ENCODE data around the gene RFX1.

RFX1 gene

DNA sequence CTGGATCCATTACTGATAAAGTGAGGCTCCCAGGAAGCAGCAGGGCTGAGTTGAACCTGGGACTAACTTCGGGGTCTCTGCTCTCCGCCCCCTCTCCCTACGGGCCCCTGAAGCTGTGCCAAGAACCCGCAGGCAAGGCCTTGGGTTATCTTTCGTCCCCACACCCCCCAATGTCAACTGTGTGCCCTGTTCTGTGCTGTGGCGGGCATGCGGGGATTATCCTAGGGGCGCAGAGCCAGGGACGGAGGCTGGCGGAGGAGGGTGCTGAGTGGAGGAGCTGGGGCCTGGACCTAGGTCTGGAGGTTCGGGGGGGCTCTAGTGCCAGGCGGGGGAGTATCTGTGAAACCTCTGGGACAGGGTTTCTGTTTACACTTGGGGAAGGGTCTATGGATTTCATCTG is 26.4 kb downstream of the RFX1 start:
- Histone ChIP-seq H2AFZ (ENCODE audit: low read length) (no peak overlapping the region), H3K36me3 (replicated peaks; ENCODE audit: insufficient read depth, low read length) (no peaks in the 10 kb centered on the region), H3K27me3 (replicated peaks; ENCODE audit: insufficient read depth, low read length) (no peaks in the 10 kb centered on the region), H3K4me1 (ENCODE audit: low read length) (no peaks in the 10 kb centered on the region), H3K4me2 (ENCODE audit: low read depth, low read length) (no peak overlapping the region), H3K9me2 (replicated peaks; ENCODE audit: insufficient read depth, low read length) (no peaks in the 10 kb centered on the region), H3K27ac (ENCODE audit: low read length) (no peak overlapping the region), H3K4me3 (ENCODE audit: low read length) (no peak overlapping the region), H4K20me1 (ENCODE audit: insufficient read depth, low read length) (no peaks in the 10 kb centered on the region), H3K79me2 (ENCODE audit: low read length) (no peaks in the 10 kb centered on the region), H3F3A (ENCODE audit: insufficient read depth, low read length) (no peaks in the 10 kb centered on the region), H3K9ac (ENCODE audit: low read length) (no peak overlapping the region), H3K9me3 (replicated peaks; ENCODE audit: insufficient read depth, low read length) (no peaks in the 10 kb centered on the region)
- DNase-seq, result no peak
- TF ChIP-seq, protein P1, sequence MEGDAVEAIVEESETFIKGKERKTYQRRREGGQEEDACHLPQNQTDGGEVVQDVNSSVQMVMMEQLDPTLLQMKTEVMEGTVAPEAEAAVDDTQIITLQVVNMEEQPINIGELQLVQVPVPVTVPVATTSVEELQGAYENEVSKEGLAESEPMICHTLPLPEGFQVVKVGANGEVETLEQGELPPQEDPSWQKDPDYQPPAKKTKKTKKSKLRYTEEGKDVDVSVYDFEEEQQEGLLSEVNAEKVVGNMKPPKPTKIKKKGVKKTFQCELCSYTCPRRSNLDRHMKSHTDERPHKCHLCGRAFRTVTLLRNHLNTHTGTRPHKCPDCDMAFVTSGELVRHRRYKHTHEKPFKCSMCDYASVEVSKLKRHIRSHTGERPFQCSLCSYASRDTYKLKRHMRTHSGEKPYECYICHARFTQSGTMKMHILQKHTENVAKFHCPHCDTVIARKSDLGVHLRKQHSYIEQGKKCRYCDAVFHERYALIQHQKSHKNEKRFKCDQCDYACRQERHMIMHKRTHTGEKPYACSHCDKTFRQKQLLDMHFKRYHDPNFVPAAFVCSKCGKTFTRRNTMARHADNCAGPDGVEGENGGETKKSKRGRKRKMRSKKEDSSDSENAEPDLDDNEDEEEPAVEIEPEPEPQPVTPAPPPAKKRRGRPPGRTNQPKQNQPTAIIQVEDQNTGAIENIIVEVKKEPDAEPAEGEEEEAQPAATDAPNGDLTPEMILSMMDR (IDR thresholded peaks at IDR 0.05; ENCODE audit: low read length), result no peak
- no peak for TF ChIP-seq EZH2phosphoT487 (IDR thresholded peaks at IDR 0.05; ENCODE audit: low read length)
- TF ChIP-seq EZH2 (optimal IDR thresholded peaks at IDR 0.05; ENCODE audit: low read depth, low read length), result no peak

DNA sequence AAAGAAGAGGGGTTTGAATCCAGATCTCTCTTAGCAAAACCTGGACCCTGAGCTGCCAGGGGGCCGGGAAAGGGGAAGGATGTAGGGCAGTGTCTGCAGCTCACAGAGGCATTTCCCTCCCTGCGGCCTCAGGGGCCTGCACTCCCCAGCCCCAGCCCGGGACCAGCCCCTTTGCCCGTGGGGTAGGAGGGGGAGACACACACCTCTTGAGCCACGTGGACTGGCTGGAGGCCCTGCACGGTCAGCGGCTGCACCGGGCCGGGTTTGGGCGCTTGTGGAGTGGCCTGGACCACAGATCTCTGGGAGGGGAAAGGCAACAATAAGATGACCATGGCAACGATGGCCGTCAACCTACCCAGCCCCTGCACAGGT is 26.9 kb downstream of the RFX1 start:
- H3K36me3 ChIP-seq (replicated peaks; ENCODE audit: insufficient read depth, low read length), result no peaks in the 10 kb centered on the region
- no peaks in the 10 kb centered on the region for H3K9me2 ChIP-seq (replicated peaks; ENCODE audit: insufficient read depth, low read length)
- no peaks in the 10 kb centered on the region for H3K9me3 ChIP-seq (replicated peaks; ENCODE audit: insufficient read depth, low read length)
- no peak for TF ChIP-seq EZH2 (optimal IDR thresholded peaks at IDR 0.05; ENCODE audit: low read depth, low read length)
- no peak for TF ChIP-seq EZH2phosphoT487 (IDR thresholded peaks at IDR 0.05; ENCODE audit: low read length)
- TF ChIP-seq, protein P1 (IDR thresholded peaks at IDR 0.05; ENCODE audit: low read length), result no peak
- no peak overlapping the region for H3K4me2 ChIP-seq (ENCODE audit: low read depth, low read length)
- no peaks in the 10 kb centered on the region for H3K27me3 ChIP-seq (replicated peaks; ENCODE audit: insufficient read depth, low read length)
- no peaks in the 10 kb centered on the region for H3K4me1 ChIP-seq (ENCODE audit: low read length)
- H3F3A ChIP-seq (ENCODE audit: insufficient read depth, low read length), result no peaks in the 10 kb centered on the region
- H2AFZ ChIP-seq (ENCODE audit: low read length), result no peak overlapping the region
- H3K79me2 ChIP-seq (ENCODE audit: low read length), result no peaks in the 10 kb centered on the region
- H4K20me1 ChIP-seq (ENCODE audit: insufficient read depth, low read length), result no peaks in the 10 kb centered on the region
- no peak for DNase-seq
- H3K27ac ChIP-seq (ENCODE audit: low read length), result no peak overlapping the region
- no peak overlapping the region for H3K4me3 ChIP-seq (ENCODE audit: low read length)
- no peak overlapping the region for H3K9ac ChIP-seq (ENCODE audit: low read length)

DNA sequence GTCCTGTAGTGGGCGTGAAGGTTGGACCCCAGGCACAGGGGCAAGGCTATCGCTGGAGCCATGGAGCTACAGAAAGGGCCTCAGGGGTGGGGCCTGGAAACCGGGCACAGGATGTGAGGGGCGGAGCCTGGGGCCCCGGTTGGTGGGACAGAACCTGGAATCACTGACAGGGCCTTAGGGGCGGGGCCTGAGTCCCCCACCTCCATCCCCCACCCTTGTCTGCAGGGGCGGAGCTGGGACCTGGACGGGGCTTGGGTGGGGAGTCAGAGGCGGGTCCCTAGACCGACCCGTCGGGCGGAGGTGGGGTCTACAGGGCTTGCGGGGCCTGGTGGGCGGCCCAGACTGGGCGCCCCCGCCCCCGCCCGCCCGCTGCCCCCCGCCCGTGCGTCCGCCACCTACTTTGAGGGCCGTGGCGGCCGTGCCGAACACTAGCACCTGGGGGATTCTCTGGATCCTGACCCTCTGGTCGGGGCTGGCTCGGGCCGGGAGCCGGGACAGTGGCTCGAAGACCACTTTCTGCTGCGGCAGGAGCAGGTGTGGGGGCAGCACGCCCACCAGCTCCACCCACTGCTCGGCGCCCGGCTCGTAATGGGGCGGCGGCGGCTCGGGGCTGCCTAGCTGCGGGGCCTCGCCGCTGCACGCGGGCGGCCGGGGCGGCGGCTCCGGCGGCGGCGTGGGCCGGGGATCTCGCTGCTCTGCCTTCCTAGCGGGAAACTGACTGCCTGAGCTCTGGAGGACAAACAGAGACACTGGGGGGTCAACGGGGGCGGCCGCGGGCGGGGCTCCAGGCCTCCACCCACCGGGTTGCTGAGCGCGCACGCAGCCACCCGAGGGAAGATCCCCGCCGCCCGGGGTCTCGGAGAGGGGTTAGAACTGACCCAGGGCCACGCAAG is 27.5 kb downstream of the RFX1 start:
- H3K4me2 ChIP-seq (ENCODE audit: low read depth, low read length), result no peak overlapping the region
- no peaks in the 10 kb centered on the region for H3K79me2 ChIP-seq (ENCODE audit: low read length)
- no peaks in the 10 kb centered on the region for H3F3A ChIP-seq (ENCODE audit: insufficient read depth, low read length)
- H3K9me2 ChIP-seq (replicated peaks; ENCODE audit: insufficient read depth, low read length), result no peaks in the 10 kb centered on the region
- H2AFZ ChIP-seq (ENCODE audit: low read length), result no peak overlapping the region
- no peaks in the 10 kb centered on the region for H3K9me3 ChIP-seq (replicated peaks; ENCODE audit: insufficient read depth, low read length)
- no peaks in the 10 kb centered on the region for H3K4me1 ChIP-seq (ENCODE audit: low read length)
- no peak overlapping the region for H3K9ac ChIP-seq (ENCODE audit: low read length)
- no peaks in the 10 kb centered on the region for H3K27me3 ChIP-seq (replicated peaks; ENCODE audit: insufficient read depth, low read length)
- no peak overlapping the region for H3K4me3 ChIP-seq (ENCODE audit: low read length)
- no peak overlapping the region for H3K27ac ChIP-seq (ENCODE audit: low read length)
- H3K36me3 ChIP-seq (replicated peaks; ENCODE audit: insufficient read depth, low read length), result no peaks in the 10 kb centered on the region
- no peak for DNase-seq
- TF ChIP-seq EZH2 (optimal IDR thresholded peaks at IDR 0.05; ENCODE audit: low read depth, low read length), result no peak
- TF ChIP-seq, protein P1 (IDR thresholded peaks at IDR 0.05; ENCODE audit: low read length), result no peak
- TF ChIP-seq EZH2phosphoT487 (IDR thresholded peaks at IDR 0.05; ENCODE audit: low read length), result no peak
- no peaks in the 10 kb centered on the region for H4K20me1 ChIP-seq (ENCODE audit: insufficient read depth, low read length)

All from MM.1S (cell line).